ENCODE data around the gene SYS1. TPM values are rescaled to one million over a fixed set of nuclear protein-coding genes. Genes with fewer than 3 reads are reported as not detected.

Gene SYS1
- total and polyA plus RNA-seq, 2 of the 8 experiments (the other 6 are each of a cell fraction or from before 2014, with no cell fraction given), result 19.6 to 50.8 TPM

- Histone ChIP-seq H2AFZ (ENCODE audit: low read length) (no peak overlapping the region), H3K4me1 (replicated peaks in 1 of 4; ENCODE audit: control insufficient read depth in 3 of 4, insufficient read depth in 4 of 4, low read length in 3 of 4) (peaks cover 0 to 18% (median 10%) of the 10 kb centered on the region in 4 experiments; a peak in 6 of 7 replicates), H4K20me1 (replicated peaks in 1 of 2; ENCODE audit: control insufficient read depth in 1 of 2, insufficient read depth in 2 of 2, low read length in 2 of 2) (no peaks in the 10 kb centered on the region), H3K23ac (ENCODE audit: insufficient read length) (no peak overlapping the region), H3K9me3 (ENCODE audit: insufficient read depth in 2 of 2, low read depth in 1 of 2, low read length in 1 of 2) (no peaks in the 10 kb centered on the region), H4K5ac (ENCODE audit: insufficient read length, low read depth, low read length) (no peak overlapping the region), H2AK5ac (ENCODE audit: low read depth, low read length) (no peak overlapping the region), H3K23me2 (ENCODE audit: low read depth, low read length) (peaks cover 4% of the 10 kb centered on the region), H4K8ac (ENCODE audit: extremely low read depth, insufficient read depth, low read length) (no peak overlapping the region), H3K14ac (ENCODE audit: insufficient read length) (no peak overlapping the region), H2BK5ac (ENCODE audit: low read depth, low read length) (no peak overlapping the region), H3K36me3 (ENCODE audit: control insufficient read depth in 2 of 4, insufficient read depth in 4 of 4, low read length in 3 of 4) (no peaks in the 10 kb centered on the region), H4K91ac (replicated peaks; ENCODE audit: insufficient read length, low read length) (no peak overlapping the region), H3K9ac (replicated peaks in 1 of 4; ENCODE audit: extremely low read depth in 1 of 4, low read depth in 3 of 4, low read length in 3 of 4) (no peak overlapping the region), H3K18ac (ENCODE audit: extremely low read depth, low read length) (no peak overlapping the region), H3K79me2 (ENCODE audit: control insufficient read depth in 1 of 2, insufficient read depth in 2 of 2, low read length in 2 of 2) (no peaks in the 10 kb centered on the region), H3K4me2 (ENCODE audit: insufficient read depth in 1 of 2, low read depth in 2 of 2, low read length in 2 of 2) (no peak overlapping the region), H2BK15ac (ENCODE audit: low read length) (no peak overlapping the region), H3K56ac (replicated peaks; ENCODE audit: insufficient read length, low read depth, low read length) (no peak overlapping the region), H2BK120ac (replicated peaks; ENCODE audit: low read depth, low read length) (no peak overlapping the region), H3K4ac (replicated peaks; ENCODE audit: insufficient read length, low read depth, low read length) (no peak overlapping the region), H3K27me3 (replicated peaks in 1 of 4; ENCODE audit: control insufficient read depth in 3 of 4, extremely low read depth in 1 of 4, insufficient read depth in 3 of 4, low read length in 3 of 4) (peaks cover 0 to 12% (median 9%) of the 10 kb centered on the region in 4 experiments; a peak in 3 of 7 replicates), H3K4me3 (ENCODE audit: extremely low read depth in 1 of 4, insufficient read depth in 2 of 4, low read depth in 3 of 4, low read length in 4 of 4) (no peak overlapping the region), H3K27ac (ENCODE audit: low read depth, low read length) (no peak overlapping the region), H3K79me1 (ENCODE audit: low read depth, low read length) (no peaks in the 10 kb centered on the region), H2BK20ac (ENCODE audit: low read length) (no peak overlapping the region), H2BK12ac (ENCODE audit: low read depth, low read length) (no peak overlapping the region)
- TF ChIP-seq PHF8 (conservative IDR thresholded peaks at IDR 0.05; ENCODE audit: low read depth, low read length) (no peak), BCL11A (IDR thresholded peaks at IDR 0.05; ENCODE audit: low read depth in 2 of 2, low read length in 2 of 2) (no peak), SP1 (IDR thresholded peaks at IDR 0.05; ENCODE audit: low read depth, low read length) (no peak), JUN (IDR thresholded peaks at IDR 0.05; ENCODE audit: low read depth, low read length) (no peak), KDM5A (IDR thresholded peaks at IDR 0.05; ENCODE audit: low read length) (no peak)
- POLR2A ChIA-PET (ENCODE audit: partially characterized antibody), result interaction anchor here (1.3 to 4.5 kb wide), 5 partner anchors 20 to 39 kb away, joined by 3 to 42 read pairs (median 4); partner anchors contain the start of gene DBNDD2
- WGBS, 2 experiments (ENCODE audit: extremely low coverage in 1 of 2, insufficient coverage in 1 of 2, insufficient read length in 1 of 2, insufficient replicate concordance in 2 of 2, low coverage in 1 of 2, low lambda C conversion rate in 2 of 2, missing lambda C conversion rate in 1 of 2), result 98% methylated on average over 14 of the region's 14 CpGs; no CpG with 5 or more reads in 1 of the 2 experiments
- no peak for FAIRE-seq
- CTCF ChIA-PET (ENCODE audit: partially characterized antibody), result interaction anchor here (0.6 to 11.9 kb wide), 14 partner anchors 13 to 425 kb away, joined by 3 to 186 read pairs (median 22); partner anchors contain the start of genes DBNDD2, SDC4, SYS1 and WFDC2
- peak in 1 of 2 experiments; percentile 35 for DNase-seq (ENCODE audit: low read depth in 1 of 2, low spot score in 2 of 2)
These were observed 12.0 kb downstream of the SYS1 start for GRCh38 chr20:45374966-45375365.

Data from H1 (cell line).